Measurements from ENCODE around the gene LRRC59. TPM values are rescaled to one million over a fixed set of nuclear protein-coding genes. Genes with fewer than 3 reads are reported as not detected.

The LRRC59 gene
- total RNA-seq, 2 donors from 2014 or later = 55.6 to 96.4 TPM

- no peak for DNase-seq (ENCODE audit: low spot score)
- H3K36me3 ChIP-seq = peaks cover 46% of the 10 kb centered on the region
- H3K9me3 ChIP-seq = no peaks in the 10 kb centered on the region
These were observed 29.9 kb downstream of the LRRC59 start for GRCh38 chr17:50367401-50367800.

GRCh38 chr17:50365649-50366393 lies 31.5 kb downstream of the LRRC59 start:
- ATAC-seq (ENCODE audit: insufficient number of reproducible peaks, low FRiP score, low read depth) = no peak
- H3K4me1 ChIP-seq (ENCODE audit: control insufficient read depth in 1 of 2, low read depth in 2 of 2) = peaks cover 0 to 5% of the 10 kb centered on the region in 2 donors
- H3K9me3 ChIP-seq = no peaks in the 10 kb centered on the region
- no peak overlapping the region for H3K4me3 ChIP-seq
- no peak for DNase-seq (ENCODE audit: low spot score)
- peaks cover 46% of the 10 kb centered on the region for H3K36me3 ChIP-seq
- no peak overlapping the region for H3K27ac ChIP-seq
- no peak for TF ChIP-seq CTCF (IDR thresholded peaks at IDR 0.05)
- no peaks in the 10 kb centered on the region for H3K27me3 ChIP-seq (replicated peaks; ENCODE audit: insufficient read depth)

More at GRCh38 chr17:50367401-50367800, 29.9 kb downstream of the LRRC59 start:
- TF ChIP-seq CTCF (IDR thresholded peaks at IDR 0.05) = no peak
- H3K4me3 ChIP-seq = no peak overlapping the region
- no peak overlapping the region for H3K27ac ChIP-seq
- ATAC-seq (ENCODE audit: insufficient number of reproducible peaks, low FRiP score, low read depth) = no peak
- H3K4me1 ChIP-seq (ENCODE audit: control insufficient read depth in 1 of 2, low read depth in 2 of 2) = peaks cover 4 to 15% of the 10 kb centered on the region in 2 donors
- H3K27me3 ChIP-seq (replicated peaks; ENCODE audit: insufficient read depth) = no peaks in the 10 kb centered on the region

- Histone ChIP-seq H3K4me3 (no peak overlapping the region), H3K36me3 (peaks cover 42% of the 10 kb centered on the region), H3K4me1 (ENCODE audit: control insufficient read depth in 1 of 2, low read depth in 2 of 2) (peaks cover 0 to 5% of the 10 kb centered on the region in 2 donors), H3K27ac (no peak overlapping the region), H3K27me3 (replicated peaks; ENCODE audit: insufficient read depth) (no peaks in the 10 kb centered on the region), H3K9me3 (no peaks in the 10 kb centered on the region)
- no peak for DNase-seq (ENCODE audit: low spot score)
- no peak for ATAC-seq (ENCODE audit: insufficient number of reproducible peaks, low FRiP score, low read depth)
- no peak for TF ChIP-seq CTCF (IDR thresholded peaks at IDR 0.05)
These were observed 32.2 kb downstream of the LRRC59 start for GRCh38 chr17:50365165-50365564.

GRCh38 chr17:50364715-50365114 lies 32.6 kb downstream of the LRRC59 start:
- ATAC-seq (ENCODE audit: insufficient number of reproducible peaks, low FRiP score, low read depth) (no peak), DNase-seq (ENCODE audit: low spot score) (no peak)
- Histone ChIP-seq H3K4me1 (ENCODE audit: control insufficient read depth in 1 of 2, low read depth in 2 of 2) (peaks cover 0 to 5% of the 10 kb centered on the region in 2 donors), H3K9me3 (no peaks in the 10 kb centered on the region), H3K27ac (no peak overlapping the region), H3K4me3 (no peak overlapping the region), H3K36me3 (peaks cover 38% of the 10 kb centered on the region), H3K27me3 (replicated peaks; ENCODE audit: insufficient read depth) (no peaks in the 10 kb centered on the region)
- TF ChIP-seq CTCF (IDR thresholded peaks at IDR 0.05) = no peak

- DNase-seq (ENCODE audit: low spot score) (no peak), ATAC-seq (ENCODE audit: insufficient number of reproducible peaks, low FRiP score, low read depth) (no peak)
- H3K4me1 ChIP-seq (ENCODE audit: control insufficient read depth in 1 of 2, low read depth in 2 of 2) = peaks cover 0 to 5% of the 10 kb centered on the region in 2 donors
- H3K27ac ChIP-seq = no peak overlapping the region
- no peaks in the 10 kb centered on the region for H3K27me3 ChIP-seq (replicated peaks; ENCODE audit: insufficient read depth)
- TF ChIP-seq CTCF (IDR thresholded peaks at IDR 0.05) = no peak
- no peaks in the 10 kb centered on the region for H3K9me3 ChIP-seq
- peaks cover 31% of the 10 kb centered on the region for H3K36me3 ChIP-seq
- H3K4me3 ChIP-seq = no peak overlapping the region
These were observed 33.3 kb downstream of the LRRC59 start for GRCh38 chr17:50364061-50364458.

Measured in thoracic aorta (tissue), 2 donors.